A549 treated with DMSO at 1 μM for 4 hours (cell line): Measurements from ENCODE around the gene CCDC74A. TPM values are rescaled to one million over a fixed set of nuclear protein-coding genes. Genes with fewer than 3 reads are reported as not detected.

Experiments
- total RNA-seq: library from RNA; stranded (reverse); fragments of 200-300 nt; extraction: Qiagen RNA extraction; gene quantifications from 5 replicates; pipeline ENCODE4 v1.2.3, GENCODE V29; 2022; ENCODE audit warnings: low read depth

The CCDC74A gene
- total RNA-seq: 11.3 to 18.3 TPM (median 17.0 TPM) in 5 replicates

DNA sequence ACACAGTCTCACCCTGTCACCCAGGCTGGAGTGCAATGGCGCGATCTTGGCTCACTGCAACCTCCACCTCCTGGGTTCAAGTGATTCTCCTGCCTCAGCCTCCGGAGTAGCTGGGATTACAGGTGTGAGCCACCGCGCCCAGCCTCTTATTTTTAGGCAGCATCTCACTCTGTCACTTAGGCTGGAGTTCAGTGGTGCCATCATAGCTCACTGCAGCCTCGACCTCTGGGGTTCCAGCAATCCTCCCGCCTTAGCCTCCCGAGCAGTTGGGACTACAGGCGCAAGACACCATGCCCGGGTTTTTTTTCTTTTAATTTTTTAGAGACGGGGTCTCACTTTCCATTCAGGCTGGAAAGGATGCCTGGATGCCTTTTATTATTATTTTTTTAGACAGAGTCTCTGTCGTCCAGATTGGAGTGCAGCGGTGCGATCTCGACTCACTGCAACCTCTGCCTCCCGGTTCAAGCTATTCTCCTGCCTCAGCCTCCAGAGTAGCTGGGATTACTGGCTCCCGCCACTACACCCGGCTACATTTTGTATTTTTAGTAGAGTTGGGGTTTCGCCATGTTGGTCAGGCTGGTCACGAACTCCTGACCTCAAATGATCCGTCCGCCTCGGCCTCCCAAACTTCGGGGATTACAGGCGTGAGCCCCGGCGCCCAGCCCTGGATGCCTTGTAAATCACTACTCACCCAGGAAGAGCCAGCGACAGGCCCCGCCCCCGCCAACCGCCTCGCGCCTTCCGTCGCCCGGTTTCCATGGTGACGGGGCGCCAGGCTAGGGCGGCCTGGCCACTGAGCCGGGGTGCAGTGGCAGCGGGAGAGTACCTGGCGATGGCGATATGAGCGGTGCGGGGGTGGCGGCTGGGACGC, at the start of gene CCDC74A:
Gene CCDC74A, plus strand, starts transcription at position 758 of the 871 bp plus-strand sequence. Its CDS starts 83 bp downstream, at position 841.

DNA sequence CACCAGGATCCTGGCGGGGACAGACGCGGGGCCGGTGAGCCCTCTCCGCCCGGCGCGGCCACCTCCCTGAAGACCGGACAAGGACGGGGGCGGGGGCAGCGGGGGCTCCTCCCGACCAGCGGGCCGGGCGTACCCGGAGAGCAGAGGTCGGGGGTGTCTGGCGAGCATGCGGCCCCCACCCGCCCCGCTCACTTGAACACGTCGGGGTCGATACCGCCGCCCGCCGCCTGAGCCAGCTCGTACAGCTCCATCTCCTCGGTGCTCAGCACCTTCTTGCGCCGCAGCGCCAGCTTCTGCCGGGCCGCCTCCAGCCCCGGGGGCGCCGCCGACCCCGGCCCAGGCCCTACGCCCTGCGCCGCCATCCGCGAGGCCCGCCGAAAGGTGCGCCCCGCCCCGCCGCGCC, 35.7 kb upstream of the CCDC74A start, which contains the start of gene MZT2A:
Gene MZT2A, minus strand, starts transcription at position 383 of the 403 bp plus-strand sequence. Its CDS starts 21 bp downstream, at position 362.

Other genes starting within 250 kb of the CCDC74A start
- gene RAB6D, start 163.7 kb upstream of the CCDC74A start, total RNA-seq: 0.02 TPM in 1 of 5 replicates, not detected in the others
- not detected in 5 replicates for gene TUBA3D, start 51.8 kb upstream of the CCDC74A start, total RNA-seq
- gene MZT2A, start 35.5 kb upstream of the CCDC74A start, total RNA-seq: 116 to 187 TPM (median 178 TPM) in 5 replicates